H1 (cell line): ENCODE data around the gene RMND5A. TPM values are rescaled to one million over a fixed set of nuclear protein-coding genes. Genes with fewer than 3 reads are reported as not detected.

ENCODE experiments used
- ASH2L ChIP-seq: fragments of 200-600, 300-600 bp; sonication (generic); IDR thresholded peaks from one replicate; pipeline ENCODE4 v1.7.1; 2017; ENCODE audit warnings: low read length
- BCL11A ChIP-seq, 2 experiments: IDR thresholded peaks; one replicate each; pipeline ENCODE4 v1.6.1; 2011; ENCODE audit warnings: low read depth in 2 of 2, low read length in 2 of 2, mild to moderate bottlenecking in 2 of 2
- MAFK ChIP-seq: IDR thresholded peaks from 2 replicates; pipeline ENCODE4 v1.6.1; 2012; ENCODE audit warnings: low read depth, mild to moderate bottlenecking, improper control_type of control experiment, low read length
- NRF1 ChIP-seq: IDR thresholded peaks from 2 replicates; pipeline ENCODE4 v1.6.1; 2011; ENCODE audit warnings: mild to moderate bottlenecking, low read depth, low read length, improper control_type of control experiment
- PHF8 ChIP-seq: fragments of 200-600 bp; sonication (generic); conservative IDR thresholded peaks from 2 replicates; pipeline ENCODE4 v1.7.1; 2012; ENCODE audit warnings: low read depth, mild to moderate bottlenecking, inconsistent platforms, low read length, moderate library complexity
- POLR2A ChIP-seq, 2 experiments: IDR thresholded peaks; 1 replicate in 1 of 2; 2 replicates in 1 of 2; pipeline ENCODE4 v1.6.1; 2011; ENCODE audit warnings: low read depth in 2 of 2, low read length in 2 of 2, mild to moderate bottlenecking in 2 of 2; ENCODE audit errors: control extremely low read depth in 1 of 2
- SIN3A ChIP-seq, 2 experiments: IDR thresholded peaks in 1 of 2; conservative IDR thresholded peaks in 1 of 2; 2 replicates each; pipeline ENCODE4 v1.6.1; 2011 to 2012; ENCODE audit warnings: low read length in 2 of 2, improper control_type of control experiment in 1 of 2, low read depth in 1 of 2, mild to moderate bottlenecking in 1 of 2
- SIRT6 ChIP-seq: IDR thresholded peaks from one replicate; pipeline ENCODE4 v1.7.1; 2012; ENCODE audit warnings: low read length, inconsistent platforms
- TEAD4 ChIP-seq: IDR thresholded peaks from 2 replicates; pipeline ENCODE4 v1.6.1; 2012; ENCODE audit warnings: low read depth, low read length, inconsistent platforms, mixed read lengths
- ZNF274 ChIP-seq: IDR thresholded peaks from 2 replicates; pipeline ENCODE4 v1.7.0; 2012; ENCODE audit warnings: low read length, borderline replicate concordance; ENCODE audit errors: extremely low read depth
- polyA plus RNA-seq, 7 experiments: library from polyadenylated mRNA; depleted of rRNA in 3 of 7; stranded (reverse) in 5 of 7; unstranded in 2 of 7; fragments of >200 nt in 5 of 7; fragments of 200-250 nt in 2 of 7; gene quantifications; 1 replicate in 5 of 7; 2 replicates in 1 of 7; 4 replicates in 1 of 7; pipeline versions ENCODE4 v1.2.1 to v1.2.3, GENCODE V29; 2011 to 2013; ENCODE audit warnings: missing spikeins in 2 of 7, mixed read lengths in 2 of 7
- total RNA-seq: library from RNA; stranded (reverse); fragmentation: NEBNext Ultra II Directional; extraction: Animal tissue kit (Norgen Biotek cat#: 25700); gene quantifications from 2 replicates; pipeline ENCODE4 v1.2.1, GENCODE V29; 2021
- TF ChIP-seq, protein P1 (sequence below): fragments of 300-600 bp; sonication (generic); IDR thresholded peaks from 2 replicates; pipeline ENCODE4 v1.7.1; 2012; ENCODE audit warnings: low read length, moderate library complexity, mild to moderate bottlenecking, inconsistent platforms; ENCODE audit not compliant: insufficient replicate concordance
- TF ChIP-seq, protein P2 (sequence below): IDR thresholded peaks from 2 replicates; pipeline ENCODE4 v1.6.1; 2011; ENCODE audit warnings: low read depth, mild to moderate bottlenecking, low read length; ENCODE audit not compliant: insufficient read depth

Gene RMND5A
- total and polyA plus RNA-seq, 2 of the 8 experiments (the other 6 are each of a cell fraction or from before 2014, with no cell fraction given): 21.0 to 66.2 TPM

DNA sequence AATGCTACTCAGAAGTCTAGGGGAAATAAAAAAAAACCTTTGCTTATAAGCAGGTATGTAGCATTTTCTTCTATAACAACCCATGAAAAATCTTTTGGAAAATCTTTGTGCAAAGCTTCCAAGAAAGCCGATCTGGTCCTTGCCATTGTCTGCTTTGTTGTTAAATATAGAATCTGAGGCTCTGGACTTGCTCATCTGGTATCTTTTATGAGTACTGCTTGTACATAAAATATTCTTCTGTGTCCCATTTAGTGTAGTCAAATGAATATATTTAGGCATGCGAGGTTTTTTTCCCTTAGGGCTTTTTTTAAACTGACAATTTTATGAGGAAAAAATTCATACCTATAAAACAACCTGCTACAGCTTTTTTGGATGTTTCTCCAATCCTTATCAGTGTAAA, 45.0 kb upstream of the RMND5A start (continued):
- TF ChIP-seq, protein P1, sequence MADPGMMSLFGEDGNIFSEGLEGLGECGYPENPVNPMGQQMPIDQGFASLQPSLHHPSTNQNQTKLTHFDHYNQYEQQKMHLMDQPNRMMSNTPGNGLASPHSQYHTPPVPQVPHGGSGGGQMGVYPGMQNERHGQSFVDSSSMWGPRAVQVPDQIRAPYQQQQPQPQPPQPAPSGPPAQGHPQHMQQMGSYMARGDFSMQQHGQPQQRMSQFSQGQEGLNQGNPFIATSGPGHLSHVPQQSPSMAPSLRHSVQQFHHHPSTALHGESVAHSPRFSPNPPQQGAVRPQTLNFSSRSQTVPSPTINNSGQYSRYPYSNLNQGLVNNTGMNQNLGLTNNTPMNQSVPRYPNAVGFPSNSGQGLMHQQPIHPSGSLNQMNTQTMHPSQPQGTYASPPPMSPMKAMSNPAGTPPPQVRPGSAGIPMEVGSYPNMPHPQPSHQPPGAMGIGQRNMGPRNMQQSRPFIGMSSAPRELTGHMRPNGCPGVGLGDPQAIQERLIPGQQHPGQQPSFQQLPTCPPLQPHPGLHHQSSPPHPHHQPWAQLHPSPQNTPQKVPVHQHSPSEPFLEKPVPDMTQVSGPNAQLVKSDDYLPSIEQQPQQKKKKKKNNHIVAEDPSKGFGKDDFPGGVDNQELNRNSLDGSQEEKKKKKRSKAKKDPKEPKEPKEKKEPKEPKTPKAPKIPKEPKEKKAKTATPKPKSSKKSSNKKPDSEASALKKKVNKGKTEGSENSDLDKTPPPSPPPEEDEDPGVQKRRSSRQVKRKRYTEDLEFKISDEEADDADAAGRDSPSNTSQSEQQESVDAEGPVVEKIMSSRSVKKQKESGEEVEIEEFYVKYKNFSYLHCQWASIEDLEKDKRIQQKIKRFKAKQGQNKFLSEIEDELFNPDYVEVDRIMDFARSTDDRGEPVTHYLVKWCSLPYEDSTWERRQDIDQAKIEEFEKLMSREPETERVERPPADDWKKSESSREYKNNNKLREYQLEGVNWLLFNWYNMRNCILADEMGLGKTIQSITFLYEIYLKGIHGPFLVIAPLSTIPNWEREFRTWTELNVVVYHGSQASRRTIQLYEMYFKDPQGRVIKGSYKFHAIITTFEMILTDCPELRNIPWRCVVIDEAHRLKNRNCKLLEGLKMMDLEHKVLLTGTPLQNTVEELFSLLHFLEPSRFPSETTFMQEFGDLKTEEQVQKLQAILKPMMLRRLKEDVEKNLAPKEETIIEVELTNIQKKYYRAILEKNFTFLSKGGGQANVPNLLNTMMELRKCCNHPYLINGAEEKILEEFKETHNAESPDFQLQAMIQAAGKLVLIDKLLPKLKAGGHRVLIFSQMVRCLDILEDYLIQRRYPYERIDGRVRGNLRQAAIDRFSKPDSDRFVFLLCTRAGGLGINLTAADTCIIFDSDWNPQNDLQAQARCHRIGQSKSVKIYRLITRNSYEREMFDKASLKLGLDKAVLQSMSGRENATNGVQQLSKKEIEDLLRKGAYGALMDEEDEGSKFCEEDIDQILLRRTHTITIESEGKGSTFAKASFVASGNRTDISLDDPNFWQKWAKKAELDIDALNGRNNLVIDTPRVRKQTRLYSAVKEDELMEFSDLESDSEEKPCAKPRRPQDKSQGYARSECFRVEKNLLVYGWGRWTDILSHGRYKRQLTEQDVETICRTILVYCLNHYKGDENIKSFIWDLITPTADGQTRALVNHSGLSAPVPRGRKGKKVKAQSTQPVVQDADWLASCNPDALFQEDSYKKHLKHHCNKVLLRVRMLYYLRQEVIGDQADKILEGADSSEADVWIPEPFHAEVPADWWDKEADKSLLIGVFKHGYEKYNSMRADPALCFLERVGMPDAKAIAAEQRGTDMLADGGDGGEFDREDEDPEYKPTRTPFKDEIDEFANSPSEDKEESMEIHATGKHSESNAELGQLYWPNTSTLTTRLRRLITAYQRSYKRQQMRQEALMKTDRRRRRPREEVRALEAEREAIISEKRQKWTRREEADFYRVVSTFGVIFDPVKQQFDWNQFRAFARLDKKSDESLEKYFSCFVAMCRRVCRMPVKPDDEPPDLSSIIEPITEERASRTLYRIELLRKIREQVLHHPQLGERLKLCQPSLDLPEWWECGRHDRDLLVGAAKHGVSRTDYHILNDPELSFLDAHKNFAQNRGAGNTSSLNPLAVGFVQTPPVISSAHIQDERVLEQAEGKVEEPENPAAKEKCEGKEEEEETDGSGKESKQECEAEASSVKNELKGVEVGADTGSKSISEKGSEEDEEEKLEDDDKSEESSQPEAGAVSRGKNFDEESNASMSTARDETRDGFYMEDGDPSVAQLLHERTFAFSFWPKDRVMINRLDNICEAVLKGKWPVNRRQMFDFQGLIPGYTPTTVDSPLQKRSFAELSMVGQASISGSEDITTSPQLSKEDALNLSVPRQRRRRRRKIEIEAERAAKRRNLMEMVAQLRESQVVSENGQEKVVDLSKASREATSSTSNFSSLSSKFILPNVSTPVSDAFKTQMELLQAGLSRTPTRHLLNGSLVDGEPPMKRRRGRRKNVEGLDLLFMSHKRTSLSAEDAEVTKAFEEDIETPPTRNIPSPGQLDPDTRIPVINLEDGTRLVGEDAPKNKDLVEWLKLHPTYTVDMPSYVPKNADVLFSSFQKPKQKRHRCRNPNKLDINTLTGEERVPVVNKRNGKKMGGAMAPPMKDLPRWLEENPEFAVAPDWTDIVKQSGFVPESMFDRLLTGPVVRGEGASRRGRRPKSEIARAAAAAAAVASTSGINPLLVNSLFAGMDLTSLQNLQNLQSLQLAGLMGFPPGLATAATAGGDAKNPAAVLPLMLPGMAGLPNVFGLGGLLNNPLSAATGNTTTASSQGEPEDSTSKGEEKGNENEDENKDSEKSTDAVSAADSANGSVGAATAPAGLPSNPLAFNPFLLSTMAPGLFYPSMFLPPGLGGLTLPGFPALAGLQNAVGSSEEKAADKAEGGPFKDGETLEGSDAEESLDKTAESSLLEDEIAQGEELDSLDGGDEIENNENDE: no peak
- TF ChIP-seq NRF1: no peak
- no peak for TF ChIP-seq ASH2L
- no peak for TF ChIP-seq POLR2A (IDR thresholded peaks at IDR 0.05; ENCODE audit: control extremely low read depth in 1 of 2, low read depth in 2 of 2, low read length in 2 of 2)
- TF ChIP-seq BCL11A (IDR thresholded peaks at IDR 0.05; ENCODE audit: low read depth in 2 of 2, low read length in 2 of 2): no peak
- TF ChIP-seq ZNF274: no peak
- TF ChIP-seq SIN3A (conservative IDR thresholded peaks at IDR 0.05 in 1 of 2, IDR thresholded peaks at IDR 0.05 in 1 of 2; ENCODE audit: low read depth in 1 of 2, low read length in 2 of 2): no peak
- TF ChIP-seq, protein P2, sequence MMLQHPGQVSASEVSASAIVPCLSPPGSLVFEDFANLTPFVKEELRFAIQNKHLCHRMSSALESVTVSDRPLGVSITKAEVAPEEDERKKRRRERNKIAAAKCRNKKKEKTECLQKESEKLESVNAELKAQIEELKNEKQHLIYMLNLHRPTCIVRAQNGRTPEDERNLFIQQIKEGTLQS: no peak
- no peak for TF ChIP-seq MAFK
- no peak for TF ChIP-seq TEAD4
- TF ChIP-seq PHF8: no peak
- TF ChIP-seq SIRT6: no peak
